NT2/D1 (cell line): ENCODE data around the gene DLG3.

Source experiments
- DNase-seq: peaks from one replicate; pipeline ENCODE4 v3.0.0-alpha.2; 2011; ENCODE audit warnings: low read depth, low spot score
- H3K27me3 ChIP-seq: 2 replicates; pipeline ENCODE4 v1.6.0; 2011; ENCODE audit warnings: mild to moderate bottlenecking; ENCODE audit not compliant: insufficient read length, insufficient read depth
- H3K36me3 ChIP-seq: 2 replicates; pipeline ENCODE4 v1.6.1; 2011; ENCODE audit warnings: mild to moderate bottlenecking, low read length, mixed read lengths; ENCODE audit not compliant: insufficient read depth, insufficient read length
- H3K4me1 ChIP-seq: 2 replicates; pipeline ENCODE4 v1.5.1; 2011; ENCODE audit not compliant: insufficient read depth, insufficient read length
- H3K4me3 ChIP-seq: 2 replicates; pipeline ENCODE4 v1.5.1; 2011; ENCODE audit warnings: low read depth; ENCODE audit not compliant: insufficient read length
- H3K9ac ChIP-seq: 2 replicates; pipeline ENCODE4 v1.6.0; 2011; ENCODE audit warnings: low read depth; ENCODE audit not compliant: insufficient read length
- H3K9me3 ChIP-seq: 2 replicates; pipeline ENCODE4 v1.5.1; 2011; ENCODE audit warnings: mild to moderate bottlenecking, low read length; ENCODE audit not compliant: insufficient read depth
- SUZ12 ChIP-seq: IDR thresholded peaks from 2 replicates; pipeline ENCODE4 v1.6.1; 2011; ENCODE audit not compliant: insufficient read length, insufficient read depth; ENCODE audit errors: extremely low read depth
- YY1 ChIP-seq: IDR thresholded peaks from 2 replicates; pipeline ENCODE4 v1.6.1; 2011; ENCODE audit not compliant: insufficient read length, insufficient read depth
- ZNF274 ChIP-seq: IDR thresholded peaks from 2 replicates; pipeline ENCODE4 v1.6.1; 2011; ENCODE audit warnings: mild to moderate bottlenecking, low read depth, low read length

Gene DLG3

DNA sequence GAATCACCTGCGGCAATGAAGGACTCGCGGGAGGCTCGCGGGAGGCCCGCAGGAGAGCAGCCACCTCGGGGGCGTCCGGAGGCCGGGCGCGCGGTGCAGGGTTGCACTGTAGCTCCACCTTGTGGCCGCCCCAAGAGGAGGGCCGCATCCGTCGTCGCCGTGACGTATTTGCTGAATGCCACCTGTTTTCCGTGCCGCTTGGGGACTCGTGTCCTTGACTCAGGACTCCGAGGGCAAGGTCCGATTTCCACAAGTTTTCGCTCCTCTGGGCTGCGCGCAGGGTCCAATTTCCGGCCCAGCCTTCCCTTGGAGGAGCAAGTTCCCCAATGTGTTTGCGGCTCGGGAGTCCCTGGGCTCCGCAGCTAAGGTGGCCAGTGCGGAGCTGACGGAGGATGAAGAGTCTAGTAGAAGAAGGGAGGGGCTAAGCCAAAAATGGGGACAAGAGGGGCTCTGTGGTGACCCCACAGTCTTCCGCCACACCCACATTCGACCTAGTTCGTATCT is 10.7 kb upstream of the DLG3 start:
- H3K9ac ChIP-seq, result peak overlapping the region; percentile 72
- no peaks in the 10 kb centered on the region for H3K36me3 ChIP-seq
- H3K9me3 ChIP-seq, result no peaks in the 10 kb centered on the region
- H3K27me3 ChIP-seq, result peaks cover 6% of the 10 kb centered on the region
- DNase-seq, result no peak
- TF ChIP-seq YY1 (no peak), ZNF274 (no peak), SUZ12 (no peak)
- peak overlapping the region; percentile 80 for H3K4me3 ChIP-seq
- H3K4me1 ChIP-seq, result peaks cover 9% of the 10 kb centered on the region

DNA sequence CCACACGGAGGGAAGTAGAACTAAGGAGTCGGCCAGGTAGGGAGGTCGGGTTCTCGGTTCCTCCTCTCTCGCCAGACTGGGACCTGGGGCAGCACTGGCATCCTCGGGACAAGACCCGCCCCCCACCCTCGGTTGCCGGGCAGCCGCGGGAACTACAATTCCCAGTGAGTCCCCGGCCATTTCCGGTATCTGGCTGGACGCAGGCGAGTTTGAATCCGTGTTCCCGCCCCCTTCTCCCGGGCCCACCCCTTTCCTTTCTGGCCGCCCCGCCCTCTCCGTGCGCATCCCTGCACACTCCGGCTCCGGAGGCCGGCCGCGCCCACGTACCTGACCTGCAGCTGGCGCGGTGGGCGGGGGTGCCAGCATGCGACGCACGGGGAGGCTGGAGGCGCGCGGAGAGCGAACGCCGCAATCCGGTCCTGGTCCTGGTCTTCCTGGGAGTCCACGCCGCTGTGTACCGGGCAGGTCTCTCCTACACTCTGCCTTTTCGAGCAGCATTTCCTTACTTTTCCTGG is 10.2 kb upstream of the DLG3 start:
- Histone ChIP-seq H3K4me1 (peaks cover 9% of the 10 kb centered on the region), H3K9ac (peak overlapping the region; percentile 90), H3K36me3 (no peaks in the 10 kb centered on the region), H3K27me3 (peaks cover 6% of the 10 kb centered on the region), H3K9me3 (no peaks in the 10 kb centered on the region), H3K4me3 (peak overlapping the region; percentile 80)
- DNase-seq, result no peak
- TF ChIP-seq ZNF274 (no peak), YY1 (no peak), SUZ12 (no peak)

DNA sequence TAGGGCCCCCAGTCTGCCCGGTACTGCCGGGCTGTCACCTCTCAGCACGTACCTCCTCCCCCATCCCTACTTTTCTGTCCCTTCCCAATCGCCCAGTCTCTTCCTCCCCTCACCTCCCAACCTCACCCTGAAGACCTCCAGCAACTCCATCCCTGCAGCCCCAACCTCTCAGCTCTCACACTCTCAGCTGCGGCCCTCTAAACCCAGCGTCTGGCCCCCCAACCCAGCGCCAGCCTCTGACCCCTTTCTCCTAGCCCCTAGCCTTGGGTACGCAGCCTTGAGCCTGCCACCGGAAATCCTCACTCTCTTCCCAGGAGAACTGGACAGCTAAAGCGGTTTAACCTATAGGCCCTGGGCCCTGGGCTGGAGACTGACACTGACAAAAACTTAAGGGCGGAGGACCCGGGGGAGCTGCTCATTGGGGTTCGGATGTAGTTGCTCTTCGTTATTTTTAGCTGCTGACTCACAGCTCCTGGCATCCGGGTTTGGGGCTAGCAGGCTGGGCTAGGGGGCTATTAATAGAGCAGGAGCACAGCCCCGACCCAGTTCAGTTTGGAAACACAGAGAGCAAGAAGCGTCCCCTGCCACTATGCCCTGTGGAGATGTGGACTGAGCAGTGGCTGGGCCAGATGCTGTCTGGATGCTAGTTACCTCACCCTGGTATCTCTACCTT is 9.6 kb upstream of the DLG3 start:
- peaks cover 6% of the 10 kb centered on the region for H3K27me3 ChIP-seq
- peak overlapping the region; percentile 90 for H3K9ac ChIP-seq
- no peak for DNase-seq
- TF ChIP-seq ZNF274 (no peak), SUZ12 (no peak), YY1 (no peak)
- H3K4me3 ChIP-seq, result peak overlapping the region; percentile 80
- no peaks in the 10 kb centered on the region for H3K9me3 ChIP-seq
- no peaks in the 10 kb centered on the region for H3K36me3 ChIP-seq
- H3K4me1 ChIP-seq, result peaks cover 9% of the 10 kb centered on the region

DNA sequence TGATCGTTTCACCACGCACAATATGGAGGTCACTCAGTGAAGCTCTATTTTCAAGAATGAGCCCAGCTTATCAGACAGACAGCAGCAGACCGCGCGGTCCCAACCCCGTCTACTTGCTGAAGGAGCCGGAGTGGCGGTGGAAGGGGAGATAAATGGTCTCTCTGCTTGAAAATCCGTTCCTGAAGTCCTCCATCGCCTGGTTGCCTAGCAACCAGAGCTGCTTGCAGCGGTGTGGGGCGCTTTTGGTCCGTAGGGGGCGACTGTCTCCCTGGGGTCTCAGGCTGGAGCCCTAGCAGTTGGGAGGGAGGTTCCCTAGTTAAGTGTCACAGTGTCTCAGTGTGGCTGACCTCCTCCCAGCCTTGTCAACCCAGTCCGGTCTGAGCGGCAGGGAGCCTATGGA is 8.3 kb upstream of the DLG3 start:
- H3K4me1 ChIP-seq, result peaks cover 9% of the 10 kb centered on the region
- TF ChIP-seq YY1 (no peak), ZNF274 (no peak), SUZ12 (no peak)
- no peak for DNase-seq
- H3K36me3 ChIP-seq, result no peaks in the 10 kb centered on the region
- no peaks in the 10 kb centered on the region for H3K9me3 ChIP-seq
- H3K4me3 ChIP-seq, result no peak overlapping the region
- H3K27me3 ChIP-seq, result peaks cover 6% of the 10 kb centered on the region
- H3K9ac ChIP-seq, result no peak overlapping the region

- H3K9me3 ChIP-seq, result no peaks in the 10 kb centered on the region
- H3K27me3 ChIP-seq, result peaks cover 7% of the 10 kb centered on the region
- no peaks in the 10 kb centered on the region for H3K36me3 ChIP-seq
- H3K4me1 ChIP-seq, result peaks cover 9% of the 10 kb centered on the region
- H3K4me3 ChIP-seq, result no peak overlapping the region
- H3K9ac ChIP-seq, result no peak overlapping the region
- TF ChIP-seq ZNF274, result no peak
- TF ChIP-seq SUZ12, result no peak
- TF ChIP-seq YY1, result no peak
- DNase-seq, result no peak
Observed at GRCh38 chrX:70437011-70437410, 7.6 kb upstream of the DLG3 start.

DNA sequence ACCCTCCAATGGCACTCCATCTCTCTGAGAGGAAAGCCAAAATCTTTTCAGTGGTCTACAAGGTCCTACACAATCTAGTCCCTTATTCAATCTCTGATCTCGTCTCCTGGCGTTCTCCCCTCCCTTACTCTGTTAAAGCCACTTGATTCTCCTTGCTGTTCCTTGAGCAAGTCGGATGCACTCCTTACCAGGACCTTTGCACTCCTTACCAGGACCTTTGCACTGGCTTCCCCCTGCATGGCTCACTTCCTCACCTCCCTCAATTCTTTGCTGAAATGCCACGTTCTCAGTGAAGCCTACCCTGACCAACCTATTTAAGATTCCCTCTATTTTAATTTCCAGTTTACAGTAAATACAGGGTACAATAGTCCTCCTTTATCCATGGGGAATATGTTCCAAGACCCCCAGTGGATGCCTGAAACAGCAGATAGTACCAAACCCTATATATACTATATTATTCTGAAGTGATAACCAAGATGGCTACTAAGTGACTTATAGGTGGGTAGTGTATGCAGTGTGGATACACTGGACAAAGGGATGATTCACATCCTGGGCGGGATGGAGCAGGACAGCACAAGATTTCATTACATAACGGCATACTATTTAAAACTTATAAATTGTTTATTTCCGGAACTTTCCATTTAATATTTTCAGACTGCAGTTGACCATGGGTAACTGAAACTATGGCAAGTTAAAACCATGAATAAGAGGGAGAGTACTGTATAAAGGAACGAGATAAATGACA is 6.5 kb upstream of the DLG3 start:
- H3K9me3 ChIP-seq, result no peaks in the 10 kb centered on the region
- no peak for DNase-seq

GRCh38 chrX:70439016-70439415 is 5.6 kb upstream of the DLG3 start:
- Histone ChIP-seq H3K36me3 (no peaks in the 10 kb centered on the region), H3K4me3 (no peak overlapping the region), H3K9ac (no peak overlapping the region), H3K27me3 (peaks cover 27% of the 10 kb centered on the region), H3K4me1 (peaks cover 9% of the 10 kb centered on the region), H3K9me3 (no peaks in the 10 kb centered on the region)
- DNase-seq, result no peak
- TF ChIP-seq ZNF274, result no peak
- TF ChIP-seq SUZ12, result no peak
- TF ChIP-seq YY1, result no peak

More for the DNA sequence above, 6.5 kb upstream of the DLG3 start:
- peaks cover 18% of the 10 kb centered on the region for H3K27me3 ChIP-seq
- no peaks in the 10 kb centered on the region for H3K36me3 ChIP-seq
- no peak overlapping the region for H3K9ac ChIP-seq
- TF ChIP-seq ZNF274 (no peak), YY1 (no peak), SUZ12 (no peak)
- H3K4me3 ChIP-seq, result no peak overlapping the region
- peaks cover 9% of the 10 kb centered on the region for H3K4me1 ChIP-seq
